ENCODE results near the gene ITGB4. TPM values are rescaled to one million over a fixed set of nuclear protein-coding genes. Genes with fewer than 3 reads are reported as not detected.

Gene ITGB4
- total and polyA plus RNA-seq, 10 of the 15 experiments (the other 5 are each of a cell fraction or from before 2014, with no cell fraction given) = 0.06 to 1.6 (median 0.27) TPM; not detected in 2

- in situ Hi-C loops (cut with MboI) = no loop called here
- Histone ChIP-seq H3K9me3 (replicated peaks; ENCODE audit: control insufficient read depth, insufficient read depth, low read length) (no peaks in the 10 kb centered on the region), H4K20me1 (ENCODE audit: control insufficient read depth, insufficient read depth) (peaks cover 10% of the 10 kb centered on the region), H3K4me3 (peak overlapping the region; percentile 88), H3K27ac (ENCODE audit: control insufficient read depth, insufficient read depth) (peak overlapping the region; percentile 90), H2AFZ (ENCODE audit: control insufficient read depth, low read depth, low read length) (no peak overlapping the region), H3K4me1 (ENCODE audit: control insufficient read depth, insufficient read depth, low read length) (peaks cover 12% of the 10 kb centered on the region), H3K27me3 (replicated peaks in 1 of 2; ENCODE audit: control insufficient read depth in 2 of 2, insufficient read depth in 2 of 2, low read length in 1 of 2) (no peaks in the 10 kb centered on the region), H3K79me2 (ENCODE audit: control insufficient read depth, insufficient read depth, low read length) (peaks cover 31% of the 10 kb centered on the region), H3K4me2 (ENCODE audit: control insufficient read depth, insufficient read depth) (peak overlapping the region; percentile 81), H3K36me3 (ENCODE audit: control insufficient read depth in 2 of 2, insufficient read depth in 2 of 2, low read length in 1 of 2) (peaks cover 0 to 18% of the 10 kb centered on the region in 2 experiments), H3K9ac (ENCODE audit: control insufficient read depth, insufficient read depth, low read length) (peak overlapping the region; percentile 91)
- RAD21 ChIA-PET (ENCODE audit: unreplicated experiment) = interaction anchor here (1.0 to 2.1 kb wide), 2 partner anchors 23 to 30 kb away, joined by 3 to 17 read pairs; no protein-coding TSS in a partner anchor
- DNase-seq (ENCODE audit: low read depth, low spot score) (no peak), ATAC-seq (peak; percentile 44), FAIRE-seq (no peak)
- SMC1A ChIA-PET (ENCODE audit: uncharacterized antibody, unreplicated experiment) = interaction anchor here (1.0 to 2.4 kb wide), 3 partner anchors 14 to 30 kb away, joined by 3 to 10 read pairs (median 3); partner anchors contain the start of gene GALK1
- intact Hi-C loops (cut with micrococcal nuclease; ENCODE audit: unreplicated experiment) = loop anchor here (2.0 to 5.0 kb wide), 2 partner anchors 76 to 118 kb away; partner anchors contain the start of genes TRIM65 and WBP2
- no TSS peak for BruUV-seq (replicated peaks)
- WGBS (ENCODE audit: insufficient coverage, insufficient replicate concordance, low lambda C conversion rate, missing lambda C conversion rate) = under 1% methylated on average over 37 of the region's 38 CpGs
- POLR2A ChIA-PET = interaction anchor here (0.6 to 5.3 kb wide), 9 partner anchors 9 to 83 kb away, joined by 3 to 40 read pairs (median 12); partner anchors contain the start of genes GALK1 and UNC13D
- CTCF ChIA-PET = interaction anchor here (0.7 to 5.4 kb wide), 12 partner anchors 9 to 198 kb away, joined by 3 to 32 read pairs (median 5); partner anchors contain the start of genes GALK1, TRIM65 and WBP2
- TF ChIP-seq RCOR1 (conservative IDR thresholded peaks at IDR 0.05; ENCODE audit: low read depth, low read length) (no peak), NFIC (IDR thresholded peaks at IDR 0.05; ENCODE audit: low read depth, low read length) (no peak), BCL11A (IDR thresholded peaks at IDR 0.05; ENCODE audit: low read depth, low read length) (no peak), TBL1XR1 (IDR thresholded peaks at IDR 0.05; ENCODE audit: low read depth, low read length) (no peak), NBN (IDR thresholded peaks at IDR 0.05) (no peak), POLR2AphosphoS2 (IDR thresholded peaks at IDR 0.05; ENCODE audit: low read depth, low read length) (no peak), NFXL1 (IDR thresholded peaks at IDR 0.05; ENCODE audit: borderline replicate concordance) (no peak), CREB1 (IDR thresholded peaks at IDR 0.05; ENCODE audit: low read depth) (0 out of 2 replicates have a peak, but pooled peaks have one; percentile 18), IKZF2 (IDR thresholded peaks at IDR 0.05) (no peak), USF2 (IDR thresholded peaks at IDR 0.05; ENCODE audit: borderline replicate concordance, low read depth, low read length) (no peak), POU2F2 (IDR thresholded peaks at IDR 0.05; ENCODE audit: borderline replicate concordance, low read depth, low read length) (peak; percentile 66; the same call in 1 of the 3 replicates), RELA (IDR thresholded peaks at IDR 0.05; ENCODE audit: borderline replicate concordance, partially characterized antibody) (peak; percentile 67), MTA3 (IDR thresholded peaks at IDR 0.05; ENCODE audit: borderline replicate concordance, low read length) (no peak), CBFB (IDR thresholded peaks at IDR 0.05; ENCODE audit: low read depth) (peak; percentile 65; the same call in 1 of the 2 replicates), BMI1 (IDR thresholded peaks at IDR 0.05; ENCODE audit: borderline replicate concordance) (no peak), SMAD5 (IDR thresholded peaks at IDR 0.05; ENCODE audit: low read depth) (peak; percentile 58; the same call in 1 of the 2 replicates), HDAC6 (IDR thresholded peaks at IDR 0.05; ENCODE audit: unreplicated experiment) (no peak)
- TF ChIP-seq, protein P1, sequence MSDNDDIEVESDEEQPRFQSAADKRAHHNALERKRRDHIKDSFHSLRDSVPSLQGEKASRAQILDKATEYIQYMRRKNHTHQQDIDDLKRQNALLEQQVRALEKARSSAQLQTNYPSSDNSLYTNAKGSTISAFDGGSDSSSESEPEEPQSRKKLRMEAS (IDR thresholded peaks at IDR 0.05; ENCODE audit: low read depth, low read length) = no peak
- TF ChIP-seq, protein P2, sequence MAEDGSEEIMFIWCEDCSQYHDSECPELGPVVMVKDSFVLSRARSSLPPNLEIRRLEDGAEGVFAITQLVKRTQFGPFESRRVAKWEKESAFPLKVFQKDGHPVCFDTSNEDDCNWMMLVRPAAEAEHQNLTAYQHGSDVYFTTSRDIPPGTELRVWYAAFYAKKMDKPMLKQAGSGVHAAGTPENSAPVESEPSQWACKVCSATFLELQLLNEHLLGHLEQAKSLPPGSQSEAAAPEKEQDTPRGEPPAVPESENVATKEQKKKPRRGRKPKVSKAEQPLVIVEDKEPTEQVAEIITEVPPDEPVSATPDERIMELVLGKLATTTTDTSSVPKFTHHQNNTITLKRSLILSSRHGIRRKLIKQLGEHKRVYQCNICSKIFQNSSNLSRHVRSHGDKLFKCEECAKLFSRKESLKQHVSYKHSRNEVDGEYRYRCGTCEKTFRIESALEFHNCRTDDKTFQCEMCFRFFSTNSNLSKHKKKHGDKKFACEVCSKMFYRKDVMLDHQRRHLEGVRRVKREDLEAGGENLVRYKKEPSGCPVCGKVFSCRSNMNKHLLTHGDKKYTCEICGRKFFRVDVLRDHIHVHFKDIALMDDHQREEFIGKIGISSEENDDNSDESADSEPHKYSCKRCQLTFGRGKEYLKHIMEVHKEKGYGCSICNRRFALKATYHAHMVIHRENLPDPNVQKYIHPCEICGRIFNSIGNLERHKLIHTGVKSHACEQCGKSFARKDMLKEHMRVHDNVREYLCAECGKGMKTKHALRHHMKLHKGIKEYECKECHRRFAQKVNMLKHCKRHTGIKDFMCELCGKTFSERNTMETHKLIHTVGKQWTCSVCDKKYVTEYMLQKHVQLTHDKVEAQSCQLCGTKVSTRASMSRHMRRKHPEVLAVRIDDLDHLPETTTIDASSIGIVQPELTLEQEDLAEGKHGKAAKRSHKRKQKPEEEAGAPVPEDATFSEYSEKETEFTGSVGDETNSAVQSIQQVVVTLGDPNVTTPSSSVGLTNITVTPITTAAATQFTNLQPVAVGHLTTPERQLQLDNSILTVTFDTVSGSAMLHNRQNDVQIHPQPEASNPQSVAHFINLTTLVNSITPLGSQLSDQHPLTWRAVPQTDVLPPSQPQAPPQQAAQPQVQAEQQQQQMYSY (CRISPR knock-in tag; IDR thresholded peaks at IDR 0.05) = peak; percentile 71; the same call in 1 of the 2 replicates
- TF ChIP-seq, protein P3, sequence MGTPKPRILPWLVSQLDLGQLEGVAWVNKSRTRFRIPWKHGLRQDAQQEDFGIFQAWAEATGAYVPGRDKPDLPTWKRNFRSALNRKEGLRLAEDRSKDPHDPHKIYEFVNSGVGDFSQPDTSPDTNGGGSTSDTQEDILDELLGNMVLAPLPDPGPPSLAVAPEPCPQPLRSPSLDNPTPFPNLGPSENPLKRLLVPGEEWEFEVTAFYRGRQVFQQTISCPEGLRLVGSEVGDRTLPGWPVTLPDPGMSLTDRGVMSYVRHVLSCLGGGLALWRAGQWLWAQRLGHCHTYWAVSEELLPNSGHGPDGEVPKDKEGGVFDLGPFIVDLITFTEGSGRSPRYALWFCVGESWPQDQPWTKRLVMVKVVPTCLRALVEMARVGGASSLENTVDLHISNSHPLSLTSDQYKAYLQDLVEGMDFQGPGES (IDR thresholded peaks at IDR 0.05) = no peak
These were observed 57.6 kb downstream of the ITGB4 start for GRCh38 chr17:75778861-75779249.
